HG03460 (cell line): ENCODE results near the gene PI4K2B.
A peak's percentile ranks its signal among the peaks of the same experiment; 100 is the strongest.
"Not testable (repeated sequence)": the region's sequence is repeated elsewhere in the genome, so short reads cannot be mapped to it uniquely, and the experiment has no call there.

Source experiments
- ATAC-seq: cut with Tn5 transposase; IDR thresholded peaks from one replicate; pipeline ENCODE4 v1.9.1; 2021; ENCODE audit not compliant: unreplicated experiment

PI4K2B gene

GRCh38 chr4:25233737-25234389 is at the start of gene PI4K2B:
Gene PI4K2B, plus strand, starts transcription at chr4:25234033. Its CDS starts 131 bp downstream, at chr4:25234164.
- peak; percentile 65 for ATAC-seq

- no peak for ATAC-seq
These were observed 49.8 kb upstream of the PI4K2B start for GRCh38 chr4:25184056-25184455.

GRCh38 chr4:25190407-25190806 is 43.4 kb upstream of the PI4K2B start:
- no peak for ATAC-seq

- ATAC-seq: no peak
These were observed 35.1 kb upstream of the PI4K2B start for GRCh38 chr4:25198713-25199112.

- ATAC-seq: no peak
These were observed 25.8 kb upstream of the PI4K2B start for GRCh38 chr4:25207997-25208396.

DNA sequence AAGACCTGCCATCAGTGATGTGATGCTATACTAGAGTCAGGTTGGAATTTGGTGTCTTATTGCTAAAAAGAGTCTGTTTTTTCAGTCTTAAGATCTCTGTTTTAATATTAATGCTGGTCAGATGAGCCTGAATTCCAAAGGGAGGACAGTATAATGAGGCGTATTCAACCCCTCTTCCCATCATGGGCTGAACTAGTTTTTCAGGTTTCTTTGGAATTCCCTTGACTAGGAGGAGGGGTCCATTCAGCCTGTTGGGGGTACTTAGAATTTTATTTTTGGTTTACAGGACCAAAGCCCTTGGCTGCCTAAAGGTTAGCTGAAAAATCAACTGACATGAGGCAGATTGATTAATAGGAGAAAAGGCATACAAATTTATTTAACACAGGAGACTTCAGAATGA is 24.1 kb upstream of the PI4K2B start:
- no peak for ATAC-seq

- ATAC-seq: no peak
These were observed 22.1 kb upstream of the PI4K2B start for GRCh38 chr4:25211721-25212120.

- no peak for ATAC-seq
These were observed 21.0 kb upstream of the PI4K2B start for GRCh38 chr4:25212822-25213221.

GRCh38 chr4:25213347-25213979 is 20.4 kb upstream of the PI4K2B start:
- no peak for ATAC-seq

GRCh38 chr4:25214750-25215149 is 19.1 kb upstream of the PI4K2B start:
- not testable (repeated sequence) for ATAC-seq

DNA sequence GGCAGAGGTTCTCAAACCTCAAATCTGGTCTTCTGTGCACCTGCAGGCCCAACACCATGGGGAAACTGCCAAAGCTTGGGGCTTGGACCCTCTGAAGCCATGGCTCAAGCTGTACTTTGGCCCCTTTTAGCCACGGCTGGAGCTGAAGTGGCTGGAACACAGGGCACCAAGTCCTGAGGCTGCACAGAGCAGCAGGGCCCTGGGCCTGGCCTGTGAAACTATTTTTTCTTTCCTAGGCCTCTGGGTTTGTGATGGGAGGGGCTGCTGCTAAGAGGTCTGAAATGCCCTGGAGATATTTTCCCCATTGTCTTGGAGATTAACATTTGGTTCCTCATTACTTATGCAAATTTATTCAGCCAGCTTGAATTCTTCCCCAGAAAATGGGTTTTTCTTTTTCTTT is 18.3 kb upstream of the PI4K2B start:
- no peak for ATAC-seq

DNA sequence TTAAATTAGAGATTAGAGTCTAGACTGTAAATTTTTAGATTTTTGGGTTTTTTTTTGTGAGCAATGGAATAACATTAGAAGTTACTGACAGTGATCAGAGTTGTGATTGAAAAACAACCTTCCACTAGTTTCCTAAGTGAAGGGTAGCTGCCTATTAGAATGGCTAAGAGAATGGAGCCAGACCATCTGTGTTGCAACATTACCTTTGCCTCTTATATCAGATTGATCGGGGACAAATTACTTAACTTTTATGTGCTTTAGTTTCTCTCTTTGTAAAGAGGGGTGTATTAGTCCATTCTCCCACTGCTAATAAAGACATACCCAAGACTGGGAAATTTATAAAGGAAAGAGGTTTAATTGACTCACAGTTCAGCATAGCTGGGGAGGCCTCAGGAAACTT is 12.5 kb upstream of the PI4K2B start:
- ATAC-seq: no peak

- no peak for ATAC-seq
These were observed 9.9 kb upstream of the PI4K2B start for GRCh38 chr4:25223802-25224375.

DNA sequence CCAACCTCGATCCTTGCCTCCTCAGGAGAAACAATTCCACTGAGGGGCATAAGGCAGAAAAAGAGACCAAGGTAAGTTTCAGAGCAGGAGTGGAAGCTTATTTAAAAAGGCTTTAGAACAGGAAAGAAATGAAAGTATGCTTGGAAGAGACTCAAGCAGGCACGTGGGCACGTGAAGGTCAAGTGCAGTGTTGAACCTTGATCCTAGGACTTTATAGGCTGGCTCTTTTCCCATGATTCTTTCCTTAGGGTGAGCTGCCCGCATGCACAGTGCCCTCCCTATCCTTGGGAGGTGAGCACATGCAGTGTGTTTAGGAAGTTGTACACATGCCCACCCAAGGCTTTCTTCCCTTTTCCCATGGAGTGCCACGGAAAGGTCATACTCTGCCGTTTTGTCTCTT is 4.0 kb upstream of the PI4K2B start:
- ATAC-seq: no peak

- no peak for ATAC-seq
These were observed 639 bp upstream of the PI4K2B start for GRCh38 chr4:25233194-25233593.

- ATAC-seq: peak; percentile 64
These were observed 847 bp downstream of the PI4K2B start for GRCh38 chr4:25234390-25235370.

DNA sequence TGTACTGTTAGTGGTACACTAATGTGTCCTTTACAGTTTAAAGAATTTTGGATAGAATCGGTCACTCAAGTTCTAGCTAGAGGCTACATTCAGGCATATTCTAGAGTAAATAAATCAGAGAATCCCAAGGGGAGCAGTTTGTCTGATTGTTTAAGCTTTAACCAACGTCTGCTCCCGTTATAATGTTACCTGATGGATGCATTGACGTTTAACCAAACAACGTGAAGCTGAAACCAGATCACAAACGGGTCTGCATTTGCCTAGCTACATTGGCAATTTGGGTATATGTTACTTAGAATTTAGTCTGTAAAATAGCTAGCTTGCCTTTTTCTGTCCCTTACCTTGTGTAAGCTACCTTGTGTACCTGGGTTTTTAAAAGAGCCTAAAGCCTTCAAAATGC is 1.6 kb downstream of the PI4K2B start:
- ATAC-seq: no peak

GRCh38 chr4:25236030-25236429 is 2.2 kb downstream of the PI4K2B start:
- ATAC-seq: not testable (repeated sequence)

GRCh38 chr4:25236971-25237370 is 3.1 kb downstream of the PI4K2B start:
- no peak for ATAC-seq

GRCh38 chr4:25238052-25238451 is 4.2 kb downstream of the PI4K2B start:
- no peak for ATAC-seq

DNA sequence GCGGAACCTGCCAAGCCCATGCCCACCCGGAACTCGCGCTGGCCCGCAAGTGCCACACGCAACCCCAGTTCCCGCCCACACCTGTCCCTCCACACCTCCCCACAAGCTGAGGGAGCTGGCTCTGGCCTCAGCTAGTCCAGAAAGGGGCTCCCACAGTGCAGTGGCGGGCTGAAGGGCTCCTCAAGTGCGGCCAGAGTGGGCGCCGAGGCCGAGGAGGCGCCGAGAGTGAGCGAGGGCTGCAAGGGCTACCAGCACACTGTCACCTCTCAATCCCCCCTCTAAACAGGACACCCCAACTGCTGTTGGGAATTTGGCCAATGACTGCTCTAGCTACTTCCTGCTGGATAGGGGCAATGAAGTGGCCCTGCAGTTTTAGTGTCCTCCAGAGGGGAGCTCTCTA is 5.7 kb downstream of the PI4K2B start:
- not testable (repeated sequence) for ATAC-seq
